GM11168 (cell line): Measurements from ENCODE around the gene CD52.
"Not testable (repeated sequence)": the region's sequence is repeated elsewhere in the genome, so short reads cannot be mapped to it uniquely, and the experiment has no call there.

ENCODE experiments used
- in situ Hi-C: fragments of 300-500 bp; cut with MboI; formaldehyde crosslinking; loops from one replicate; pipeline ENCODE4 v1.12.0; 2022; ENCODE audit warnings: low sequenced_read_pairs; ENCODE audit not compliant: unreplicated experiment

Gene CD52

DNA sequence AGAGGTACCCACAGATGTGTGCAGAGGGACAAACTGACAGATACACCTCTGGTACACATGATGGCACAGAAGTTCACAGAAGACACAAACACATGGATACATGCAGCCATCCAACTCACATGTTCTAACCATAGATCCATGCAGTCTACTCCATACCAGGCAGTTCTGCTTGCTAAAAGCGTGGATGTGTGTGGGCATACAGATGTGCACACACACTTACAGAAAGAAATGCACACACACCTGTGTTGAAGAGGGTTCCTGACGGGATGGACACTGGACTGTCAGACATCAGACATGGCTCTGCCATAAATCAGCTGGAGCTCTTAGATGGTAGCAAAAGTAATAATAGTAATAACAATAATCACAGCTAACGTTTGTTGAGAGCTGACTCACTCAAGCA is 6.8 kb downstream of the CD52 start:
- in situ Hi-C loops, result loop anchor here (5.0 kb wide), 1 partner anchor 47 kb away; no protein-coding TSS in a partner anchor

GRCh38 chr1:26327956-26328362 is 10.2 kb downstream of the CD52 start:
- in situ Hi-C loops, result no loop called here

DNA sequence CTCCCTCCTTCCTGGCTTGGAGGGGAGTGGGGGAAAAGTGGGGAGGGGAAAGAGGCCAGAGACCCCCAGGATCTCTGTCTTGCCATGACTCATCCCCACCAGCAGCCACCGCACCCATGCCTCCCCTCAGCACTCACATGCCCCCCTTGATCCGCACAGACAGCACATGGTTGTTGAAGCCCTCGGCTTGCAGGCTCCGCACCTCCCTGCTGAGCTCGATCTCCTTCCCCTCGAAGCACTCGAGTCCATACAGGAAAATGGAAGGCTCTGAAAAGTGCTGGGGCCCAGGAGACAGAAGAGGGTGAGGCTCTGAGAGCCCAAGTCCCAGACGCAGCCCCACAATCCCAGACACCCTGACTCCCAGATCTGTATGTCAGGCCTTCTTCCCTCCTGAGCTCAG is 10.8 kb downstream of the CD52 start:
- in situ Hi-C loops, result no loop called here

DNA sequence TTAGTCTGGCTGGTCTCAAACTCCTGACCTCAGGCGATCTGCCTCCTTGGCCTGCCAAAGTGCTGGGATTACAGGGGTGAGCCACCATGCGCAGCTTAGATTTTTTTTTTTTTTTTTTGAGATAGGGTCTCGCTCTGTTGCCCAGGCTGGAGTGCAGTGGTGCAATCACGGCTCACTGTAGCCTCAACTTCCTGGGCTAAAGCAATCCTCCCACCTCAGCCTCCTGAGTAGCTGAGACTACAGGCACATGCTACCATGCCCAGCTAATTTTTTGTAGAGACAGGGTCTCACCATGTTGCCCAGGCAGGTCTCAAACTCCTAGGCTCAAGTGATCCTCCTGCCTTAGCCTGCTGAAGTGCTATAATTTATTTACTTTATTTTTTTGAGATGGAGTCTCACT is 11.6 kb downstream of the CD52 start:
- in situ Hi-C loops, result not testable (repeated sequence)

GRCh38 chr1:26330276-26330675 is 12.5 kb downstream of the CD52 start:
- in situ Hi-C loops, result loop anchor here (10.0 kb wide), 1 partner anchor 675 kb away; no protein-coding TSS in a partner anchor

GRCh38 chr1:26333312-26333711 is 15.6 kb downstream of the CD52 start:
- in situ Hi-C loops, result loop anchor here (10.0 kb wide), 1 partner anchor 679 kb away; no protein-coding TSS in a partner anchor

- in situ Hi-C loops, result loop anchor here (10.0 kb wide), 1 partner anchor 681 kb away; no protein-coding TSS in a partner anchor
Measured at GRCh38 chr1:26335774-26336476, 18.2 kb downstream of the CD52 start.

GRCh38 chr1:26336477-26337205 is 18.9 kb downstream of the CD52 start:
- in situ Hi-C loops, result loop anchor here (10.0 kb wide), 1 partner anchor 682 kb away; no protein-coding TSS in a partner anchor

DNA sequence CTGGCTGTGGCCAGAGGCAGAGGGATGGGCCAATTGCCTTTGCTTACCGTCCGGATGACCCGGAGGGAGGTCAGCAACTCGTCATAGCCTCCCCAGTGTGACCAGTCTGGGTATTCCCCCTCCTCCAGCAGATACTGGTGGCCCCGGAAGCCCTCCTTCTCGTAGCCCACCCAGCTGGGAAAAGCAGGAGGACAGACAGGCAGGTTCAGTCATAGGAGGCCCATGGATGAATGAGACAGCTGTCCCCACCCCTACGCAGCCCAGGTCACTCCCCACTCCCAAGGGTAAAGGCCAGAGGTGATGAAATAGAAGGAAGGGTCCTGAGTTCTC is 19.4 kb downstream of the CD52 start:
- in situ Hi-C loops, result loop anchor here (10.0 kb wide), 1 partner anchor 682 kb away; no protein-coding TSS in a partner anchor

GRCh38 chr1:26337625-26338024 is 19.9 kb downstream of the CD52 start:
- in situ Hi-C loops, result loop anchor here (10.0 kb wide), 1 partner anchor 683 kb away; no protein-coding TSS in a partner anchor

- in situ Hi-C loops, result loop anchor here (10.0 kb wide), 1 partner anchor 684 kb away; no protein-coding TSS in a partner anchor
Measured at GRCh38 chr1:26338670-26339069, 20.9 kb downstream of the CD52 start.

DNA sequence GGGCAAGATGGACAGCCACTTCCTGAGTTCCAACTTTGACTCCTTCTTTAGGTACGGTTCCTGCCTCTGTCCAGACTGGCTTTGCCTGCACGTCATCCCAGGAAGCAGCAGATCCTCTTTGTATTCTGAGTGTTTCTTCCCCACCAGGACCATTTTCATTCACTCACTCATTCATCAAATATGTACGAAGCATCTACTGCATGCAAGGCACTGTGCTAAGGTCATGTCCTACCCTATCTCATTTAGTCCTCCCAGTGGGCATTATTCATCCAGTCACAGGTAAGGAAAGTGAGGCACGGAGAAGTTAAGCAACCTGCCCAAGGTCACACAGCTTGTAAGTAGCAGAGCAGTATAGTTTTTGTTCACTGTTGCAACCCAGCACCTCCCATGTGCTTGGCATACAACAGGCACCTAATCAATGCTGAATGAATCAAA is 22.3 kb downstream of the CD52 start:
- in situ Hi-C loops, result no loop called here

- in situ Hi-C loops, result no loop called here
Measured at GRCh38 chr1:26344147-26344920, 26.6 kb downstream of the CD52 start.

DNA sequence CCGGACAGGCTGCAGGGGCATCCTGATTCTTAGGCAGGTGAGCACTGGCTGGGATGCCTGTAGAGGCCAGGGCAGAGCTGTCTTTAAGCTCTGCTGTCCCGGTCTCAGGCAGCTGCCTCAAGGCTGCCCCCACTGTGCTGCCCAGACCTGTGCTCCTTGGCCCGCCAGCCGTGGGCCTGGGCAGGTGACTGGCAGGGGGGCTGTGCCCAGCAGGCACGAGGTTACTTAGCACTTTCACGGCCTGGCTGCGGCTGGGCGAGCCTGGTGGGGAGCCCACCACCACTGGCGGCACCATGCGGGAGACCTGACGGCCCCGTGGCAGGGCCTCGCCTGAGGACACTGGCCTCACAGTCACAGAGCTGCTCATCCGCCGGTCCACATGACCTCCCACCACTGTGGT is 28.0 kb downstream of the CD52 start:
- in situ Hi-C loops, result no loop called here

- in situ Hi-C loops, result no loop called here
Measured at GRCh38 chr1:26346274-26347033, 28.7 kb downstream of the CD52 start.

GRCh38 chr1:26349188-26349876 is 31.6 kb downstream of the CD52 start:
- in situ Hi-C loops, result no loop called here

GRCh38 chr1:26349877-26350244 is 32.1 kb downstream of the CD52 start:
- in situ Hi-C loops, result no loop called here

DNA sequence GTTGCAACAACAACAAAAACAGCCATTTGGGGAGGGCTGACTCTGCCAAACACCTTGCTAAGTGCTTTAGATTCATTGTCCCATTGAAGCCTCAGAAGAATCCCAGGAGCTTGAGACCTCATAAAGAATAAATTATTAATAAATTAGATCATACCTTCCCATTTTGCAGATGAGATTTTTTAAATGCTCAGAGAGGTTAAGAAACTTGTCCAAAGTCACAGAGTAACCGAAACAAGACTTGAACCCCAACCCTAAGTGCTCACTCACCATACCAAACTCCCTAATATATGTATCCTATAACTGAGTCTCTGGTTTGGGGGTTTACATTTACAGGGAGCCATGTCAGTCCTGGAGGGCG is 32.6 kb downstream of the CD52 start:
- in situ Hi-C loops, result no loop called here
